Glomerular endothelial cell (primary cell): ENCODE results near the gene FAF2. TPM values are rescaled to one million over a fixed set of nuclear protein-coding genes. Genes with fewer than 3 reads are reported as not detected.
A peak's percentile ranks its signal among the peaks of the same experiment; 100 is the strongest.

ENCODE experiments used
- DNase-seq: peaks from one replicate; pipeline ENCODE4 v3.0.0-alpha.2; 2011; ENCODE audit warnings: low read depth, low spot score; ENCODE audit errors: extremely low read depth
- total RNA-seq: library from RNA; depleted of rRNA; stranded (reverse); fragments of >200 nt; gene quantifications from 2 replicates; pipeline ENCODE4 v1.2.3, GENCODE V29; 2015

FAF2 gene
- total RNA-seq, 1 donor from 2014 or later = 44.9 TPM

GRCh38 chr5:176529741-176530141, 81.6 kb downstream of the FAF2 start:
- DNase-seq = no peak

GRCh38 chr5:176530393-176530982, 82.3 kb downstream of the FAF2 start:
- no peak for DNase-seq

- no peak for DNase-seq
Observed at GRCh38 chr5:176530983-176531901, 83.1 kb downstream of the FAF2 start.

GRCh38 chr5:176531902-176532493, 83.8 kb downstream of the FAF2 start:
- no peak for DNase-seq

GRCh38 chr5:176532795-176533194, 84.6 kb downstream of the FAF2 start:
- DNase-seq = no peak

GRCh38 chr5:176533390-176533789, 85.2 kb downstream of the FAF2 start:
- DNase-seq = no peak

- no peak for DNase-seq
Observed at GRCh38 chr5:176533894-176534611, 85.9 kb downstream of the FAF2 start.

GRCh38 chr5:176534640-176535039, 86.5 kb downstream of the FAF2 start:
- no peak for DNase-seq

- no peak for DNase-seq
Observed at GRCh38 chr5:176535101-176535663, 87.0 kb downstream of the FAF2 start.

- DNase-seq = no peak
Observed at GRCh38 chr5:176535664-176536131, 87.5 kb downstream of the FAF2 start.

GRCh38 chr5:176536132-176536901, 88.1 kb downstream of the FAF2 start:
- DNase-seq = no peak

GRCh38 chr5:176536902-176537553, 88.8 kb downstream of the FAF2 start, which contains the start of gene RNF44:
TSS of gene RNF44 (minus strand) at chr5:176537402. CDS start at chr5:176532472, 4,930 bp downstream.
- peak; percentile 75 for DNase-seq

GRCh38 chr5:176537554-176538229, 89.5 kb downstream of the FAF2 start:
- peak; percentile 91 for DNase-seq

- DNase-seq = no peak
Observed at GRCh38 chr5:176538230-176538988, 90.2 kb downstream of the FAF2 start.

GRCh38 chr5:176538989-176539384, 90.8 kb downstream of the FAF2 start:
- DNase-seq = no peak

- no peak for DNase-seq
Observed at GRCh38 chr5:176540476-176540899, 92.3 kb downstream of the FAF2 start.

GRCh38 chr5:176540956-176541337, 92.8 kb downstream of the FAF2 start:
- no peak for DNase-seq
